ENCODE measurements around the gene GALNT9. TPM values are rescaled to one million over a fixed set of nuclear protein-coding genes. Genes with fewer than 3 reads are reported as not detected.
"Not testable (repeated sequence)": the region's sequence is repeated elsewhere in the genome, so short reads cannot be mapped to it uniquely, and the experiment has no call there.

Gene GALNT9
- polyA plus RNA-seq, 2 of the 4 experiments (the other 2 are of a cell fraction), result 0.66 to 2.8 TPM

GRCh38 chr12:132219761-132220160 is 109.6 kb downstream of the GALNT9 start:
- H3K4me2 ChIP-seq; POLR2A ChIA-PET; H3K4me3 ChIP-seq; H3K27ac ChIP-seq; H3K4me1 ChIP-seq; ATAC-seq; DNase-seq (ENCODE audit: low read depth in 1 of 2, low spot score in 1 of 2); FAIRE-seq; H3K9me3 ChIP-seq: not testable (repeated sequence)
- CTCF ChIA-PET, result interaction anchor here (1.0 to 2.0 kb wide), 9 partner anchors 10 to 194 kb away, joined by 3 to 10 read pairs (median 4); no protein-coding TSS in a partner anchor
- 29% methylated on average over 6 of the region's 12 CpGs for WGBS (ENCODE audit: missing lambda C conversion rate)
- TF ChIP-seq MAFK (IDR thresholded peaks at IDR 0.05; ENCODE audit: partially characterized antibody), result peak; percentile 65

- 15% methylated on average over 14 of the region's 16 CpGs for WGBS (ENCODE audit: missing lambda C conversion rate)
- Histone ChIP-seq H3K9me3 (peaks cover 3% of the 10 kb centered on the region; the same call in 1 of the 3 replicates), H3K4me2 (peak overlapping the region; percentile 24; the same call in 1 of the 3 replicates), H3K4me3 (no peak overlapping the region), H3K27ac (no peak overlapping the region), H3K4me1 (peaks cover 6% of the 10 kb centered on the region; the same call in 1 of the 3 replicates)
- FAIRE-seq (no peak), ATAC-seq (peak in 1 of 2 experiments; percentile 18; a peak in 3 of 6 replicates), DNase-seq (ENCODE audit: low read depth in 1 of 2, low spot score in 1 of 2) (no peak)
- CTCF ChIA-PET, result interaction anchor here (0.6 to 2.0 kb wide), 11 partner anchors 10 to 195 kb away, joined by 3 to 10 read pairs (median 4); no protein-coding TSS in a partner anchor
- POLR2A ChIA-PET, result no interaction called here
- TF ChIP-seq RNF2 (IDR thresholded peaks at IDR 0.05; ENCODE audit: borderline replicate concordance, low read depth), result no peak
- no peak for TF ChIP-seq KDM5A (IDR thresholded peaks at IDR 0.05)
- TF ChIP-seq MYC (IDR thresholded peaks at IDR 0.05; ENCODE audit: borderline replicate concordance, low read length), result no peak
- TF ChIP-seq E2F6 (IDR thresholded peaks at IDR 0.05; ENCODE audit: borderline replicate concordance, low read depth), result no peak
- no peak for TF ChIP-seq RCOR1 (IDR thresholded peaks at IDR 0.05; ENCODE audit: low read depth, low read length)
- TF ChIP-seq HEYL (CRISPR knock-in tag; IDR thresholded peaks at IDR 0.05), result no peak
- TF ChIP-seq FOSL2 (IDR thresholded peaks at IDR 0.05), result no peak
- no peak for TF ChIP-seq FOSL2 (CRISPR knock-in tag; IDR thresholded peaks at IDR 0.05)
- no peak for TF ChIP-seq CBX2 (IDR thresholded peaks at IDR 0.05; ENCODE audit: borderline replicate concordance, low read depth)
- TF ChIP-seq JUN (IDR thresholded peaks at IDR 0.05), result no peak
- TF ChIP-seq HMGXB4 (CRISPR knock-in tag; IDR thresholded peaks at IDR 0.05; ENCODE audit: borderline replicate concordance), result no peak
- no peak for TF ChIP-seq BCL3 (IDR thresholded peaks at IDR 0.05)
Observed at GRCh38 chr12:132219323-132219722, 110.1 kb downstream of the GALNT9 start.

- TF ChIP-seq GATA3 (IDR thresholded peaks at IDR 0.05; ENCODE audit: borderline replicate concordance) (no peak), SMC3 (IDR thresholded peaks at IDR 0.05) (peak; percentile 56), CTCF (IDR thresholded peaks at IDR 0.05) (peak; percentile 44), RAD21 (conservative IDR thresholded peaks at IDR 0.05 in 1 of 2, IDR thresholded peaks at IDR 0.05 in 1 of 2) (peak; percentile 28 to 37; a peak in 3 of 5 replicates)
- Histone ChIP-seq H3K9me3 (peaks cover 3% of the 10 kb centered on the region; the same call in 1 of the 3 replicates), H3K4me1 (peaks cover 6% of the 10 kb centered on the region; the same call in 1 of the 3 replicates), H3K4me3 (no peak overlapping the region), H3K4me2 (peak overlapping the region; percentile 24; the same call in 1 of the 3 replicates), H3K27ac (no peak overlapping the region)
- 4% methylated on average over 13 of the region's 13 CpGs for WGBS (ENCODE audit: missing lambda C conversion rate)
- POLR2A ChIA-PET, result no interaction called here
- DNase-seq (ENCODE audit: low read depth in 1 of 2, low spot score in 1 of 2) (peak; percentile 51 to 68), ATAC-seq (peak; percentile 33 to 74; a peak in 3 of 6 replicates), FAIRE-seq (no peak)
- CTCF ChIA-PET, result interaction anchor here (0.6 to 2.0 kb wide), 10 partner anchors 10 to 195 kb away, joined by 3 to 10 read pairs (median 4); no protein-coding TSS in a partner anchor
Observed at GRCh38 chr12:132218915-132219314, 110.5 kb downstream of the GALNT9 start.

All from A549 (cell line).